Keratinocyte (primary cell): ENCODE data around the gene ASF1B. TPM values are rescaled to one million over a fixed set of nuclear protein-coding genes. Genes with fewer than 3 reads are reported as not detected.

ENCODE experiments used
- DNase-seq: peaks from one replicate; pipeline ENCODE4 v3.0.0-alpha.2; 2011; ENCODE audit warnings: low read depth, missing footprints, low spot score
- FAIRE-seq: peaks from 2 replicates; lab custom pipeline; 2011; peaks lifted over from hg19 to GRCh38; lab: Jason Lieb, UNC
- H2AFZ ChIP-seq: 2 replicates; pipeline ENCODE4 v1.6.0; 2012; ENCODE audit warnings: low read length, control low read depth, inconsistent platforms; ENCODE audit not compliant: control insufficient read depth
- H3K27ac ChIP-seq: 2 replicates; pipeline ENCODE4 v1.5.1; 2011; ENCODE audit warnings: low read length; ENCODE audit not compliant: control insufficient read depth, insufficient read depth
- H3K27me3 ChIP-seq: 3 replicates; pipeline ENCODE4 v1.6.0; 2011; ENCODE audit warnings: low read length; ENCODE audit not compliant: control insufficient read depth, insufficient read depth; ENCODE audit errors: extremely low read depth
- H3K36me3 ChIP-seq, 2 experiments: 2 replicates in 1 of 2; 3 replicates in 1 of 2; pipeline ENCODE4 v1.5.1; 2011; ENCODE audit warnings: low read length in 2 of 2, mild to moderate bottlenecking in 1 of 2; ENCODE audit not compliant: control insufficient read depth in 2 of 2, insufficient read depth in 2 of 2; ENCODE audit errors: extremely low read depth in 1 of 2
- H3K4me1 ChIP-seq: 3 replicates; pipeline ENCODE4 v1.5.1; 2011; ENCODE audit warnings: low read length; ENCODE audit not compliant: control insufficient read depth, insufficient read depth; ENCODE audit errors: extremely low read depth
- H3K4me2 ChIP-seq: 3 replicates; pipeline ENCODE4 v1.6.0; 2011; ENCODE audit warnings: low read depth, low read length; ENCODE audit not compliant: control insufficient read depth, insufficient read depth; ENCODE audit errors: extremely low read depth
- H3K4me3 ChIP-seq, 3 experiments: fragments of 200-600 bp in 1 of 3; sonication (generic) in 1 of 3; 2 replicates in 2 of 3; 3 replicates in 1 of 3; pipeline ENCODE4 v1.5.1; 2011 to 2016; ENCODE audit warnings: low read length in 3 of 3, mild to moderate bottlenecking in 3 of 3, control low read depth in 2 of 3, inconsistent platforms in 1 of 3, low read depth in 1 of 3, mixed read lengths in 1 of 3, mixed run types in 1 of 3, moderate library complexity in 1 of 3; ENCODE audit not compliant: control insufficient read depth in 2 of 3, insufficient read depth in 2 of 3; ENCODE audit errors: extremely low read depth in 1 of 3
- H3K79me2 ChIP-seq: 2 replicates; pipeline ENCODE4 v1.6.0; 2012; ENCODE audit warnings: low read length; ENCODE audit not compliant: control insufficient read depth, insufficient read depth
- H3K9ac ChIP-seq: 3 replicates; pipeline ENCODE4 v1.6.0; 2011; ENCODE audit warnings: low read length; ENCODE audit not compliant: control insufficient read depth, insufficient read depth; ENCODE audit errors: extremely low read depth
- H3K9me1 ChIP-seq: 3 replicates; pipeline ENCODE4 v1.6.0; 2011; ENCODE audit warnings: low read length; ENCODE audit not compliant: control insufficient read depth, insufficient read depth; ENCODE audit errors: extremely low read depth
- H3K9me3 ChIP-seq: 2 replicates; pipeline ENCODE4 v1.5.1; 2012; ENCODE audit warnings: low read depth, low read length; ENCODE audit not compliant: control insufficient read depth
- H4K20me1 ChIP-seq: 3 replicates; pipeline ENCODE4 v1.6.0; 2011; ENCODE audit warnings: low read length; ENCODE audit not compliant: control insufficient read depth, insufficient read depth; ENCODE audit errors: extremely low read depth
- CTCF ChIP-seq, 3 experiments: IDR thresholded peaks in 1 of 3; conservative IDR thresholded peaks in 1 of 3; optimal IDR thresholded peaks in 1 of 3; 2 replicates in 2 of 3; 3 replicates in 1 of 3; pipeline versions ENCODE3 to v1.5.1; 2011; ENCODE audit warnings: low read length in 3 of 3, mild to moderate bottlenecking in 3 of 3, moderate library complexity in 2 of 3, control low read depth in 1 of 3, inconsistent platforms in 1 of 3; ENCODE audit not compliant: insufficient read depth in 2 of 3; ENCODE audit errors: extremely low read depth in 1 of 3
- EZH2 ChIP-seq: IDR thresholded peaks from one replicate; pipeline ENCODE4 v1.6.1; 2012; ENCODE audit warnings: inconsistent platforms, mild to moderate bottlenecking, low read length, moderate library complexity
- dilution Hi-C: fragments of 300-500 bp; cut with MboI; formaldehyde crosslinking; loops from one replicate; pipeline ENCODE4 v1.7.0; 2020; ENCODE audit warnings: low sequenced_read_pairs; ENCODE audit not compliant: extremely low pct_ligation_motif_present
- polyA plus RNA-seq, 5 experiments: library from polyadenylated mRNA; depleted of rRNA in 3 of 5; stranded (reverse) in 3 of 5; stranded (forward) in 1 of 5; unstranded in 1 of 5; fragments of >200 nt; gene quantifications; 1 replicate in 1 of 5; 2 replicates in 3 of 5; 3 replicates in 1 of 5; pipeline versions ENCODE4 v1.2.1 to v1.2.3, GENCODE V29; 2011 to 2012; ENCODE audit warnings: missing spikeins in 2 of 5, low read depth in 1 of 5, low replicate concordance in 1 of 5

Gene ASF1B
- polyA plus RNA-seq, 1 donor (not counting 4 experiments of a cell fraction or from before 2014, with no cell fraction given), result 7.8 TPM

GRCh38 chr19:14106840-14107239 is 29.5 kb downstream of the ASF1B start:
- no peak overlapping the region for H3K9ac ChIP-seq
- H3K4me3 ChIP-seq, result no peak overlapping the region
- DNase-seq, result no peak
- no peaks in the 10 kb centered on the region for H3K9me1 ChIP-seq
- no peak for FAIRE-seq
- H3K27ac ChIP-seq, result no peak overlapping the region
- no peaks in the 10 kb centered on the region for H3K79me2 ChIP-seq
- H3K9me3 ChIP-seq, result no peaks in the 10 kb centered on the region
- H3K27me3 ChIP-seq, result no peaks in the 10 kb centered on the region
- H4K20me1 ChIP-seq, result no peaks in the 10 kb centered on the region
- peaks cover 3% of the 10 kb centered on the region for H3K4me1 ChIP-seq
- dilution Hi-C loops, result no loop called here
- peaks cover 6 to 14% of the 10 kb centered on the region in 2 experiments for H3K36me3 ChIP-seq
- no peak overlapping the region for H2AFZ ChIP-seq
- TF ChIP-seq EZH2 (no peak), CTCF (optimal IDR thresholded peaks at IDR 0.05 in 1 of 3, IDR thresholded peaks at IDR 0.05 in 1 of 3, conservative IDR thresholded peaks at IDR 0.05 in 1 of 3; ENCODE audit: extremely low read depth in 1 of 3, insufficient read depth in 2 of 3, low read length in 3 of 3) (no peak)
- no peak overlapping the region for H3K4me2 ChIP-seq

- no peak for DNase-seq
- Histone ChIP-seq H3K4me3 (no peak overlapping the region), H3K4me2 (no peak overlapping the region), H3K4me1 (peaks cover 3% of the 10 kb centered on the region), H4K20me1 (no peaks in the 10 kb centered on the region), H3K79me2 (no peaks in the 10 kb centered on the region), H3K9me1 (no peaks in the 10 kb centered on the region), H3K27me3 (no peaks in the 10 kb centered on the region), H3K27ac (no peak overlapping the region), H3K36me3 (peaks cover 6 to 16% of the 10 kb centered on the region in 2 experiments), H2AFZ (no peak overlapping the region), H3K9me3 (no peaks in the 10 kb centered on the region), H3K9ac (no peak overlapping the region)
- TF ChIP-seq EZH2, result no peak
- no peak for TF ChIP-seq CTCF (optimal IDR thresholded peaks at IDR 0.05 in 1 of 3, IDR thresholded peaks at IDR 0.05 in 1 of 3, conservative IDR thresholded peaks at IDR 0.05 in 1 of 3; ENCODE audit: extremely low read depth in 1 of 3, insufficient read depth in 2 of 3, low read length in 3 of 3)
- FAIRE-seq, result no peak
- dilution Hi-C loops, result no loop called here
Observed at GRCh38 chr19:14105680-14106079, 30.7 kb downstream of the ASF1B start.
